Endothelial cell of umbilical vein (primary cell): ENCODE measurements around the gene STK24. TPM values are rescaled to one million over a fixed set of nuclear protein-coding genes. Genes with fewer than 3 reads are reported as not detected.

Experiments used
- BruUV-seq: library from RNA; stranded (reverse); fragments of 400-500 nt; replicated peaks from 2 replicates; lab custom pipeline; 2021; lab: Mats Ljungman, UMichigan
- CTCF ChIA-PET: fragments of 300-600, 350-600 bp; sonication (Branson Sonifier 250); formaldehyde crosslinking; loops from one replicate; lab custom pipeline; 2021; ENCODE audit warnings: antibody characterized with exemption, inconsistent platforms; lab: Charles Lee
- POLR2A ChIA-PET: fragments of 300-600, 350-600 bp; sonication (Branson Sonifier 250); formaldehyde crosslinking; loops from one replicate; lab custom pipeline; 2021; ENCODE audit warnings: antibody characterized with exemption, inconsistent platforms; lab: Charles Lee
- DNase-seq: peaks from one replicate; pipeline ENCODE4 v3.0.0-alpha.2; 2011; ENCODE audit warnings: low read depth, low spot score
- FAIRE-seq: peaks from 2 replicates; lab custom pipeline; 2011; peaks lifted over from hg19 to GRCh38; lab: Jason Lieb, UNC
- H2AFZ ChIP-seq: 2 replicates; pipeline ENCODE4 v1.6.0; 2012; ENCODE audit warnings: low read depth, low read length, control low read depth, inconsistent platforms
- H3K27ac ChIP-seq: 2 replicates; pipeline ENCODE4 v1.5.1; 2011; ENCODE audit warnings: low read depth, mild to moderate bottlenecking, control low read depth, low read length, moderate library complexity; ENCODE audit not compliant: insufficient read depth
- H3K27me3 ChIP-seq, 2 experiments: 2 replicates each; pipeline versions ENCODE4 v1.6.0 to v1.6.1; 2011; ENCODE audit warnings: low read length in 2 of 2, mixed read lengths in 1 of 2; ENCODE audit not compliant: control insufficient read depth in 2 of 2, insufficient read depth in 2 of 2
- H3K36me3 ChIP-seq, 2 experiments: 2 replicates in 1 of 2; 3 replicates in 1 of 2; pipeline ENCODE4 v1.5.1; 2011; ENCODE audit warnings: low read length in 2 of 2, mild to moderate bottlenecking in 1 of 2, moderate library complexity in 1 of 2; ENCODE audit not compliant: control insufficient read depth in 2 of 2, insufficient read depth in 2 of 2; ENCODE audit errors: extremely low read depth in 1 of 2
- H3K4me1 ChIP-seq: 3 replicates; pipeline ENCODE4 v1.5.1; 2011; ENCODE audit warnings: mild to moderate bottlenecking, low read length; ENCODE audit not compliant: control insufficient read depth, insufficient read depth; ENCODE audit errors: extremely low read depth
- H3K4me2 ChIP-seq: 2 replicates; pipeline ENCODE4 v1.6.1; 2011; ENCODE audit warnings: low read length, control low read depth, mixed read lengths; ENCODE audit not compliant: insufficient read depth
- H3K4me3 ChIP-seq, 3 experiments: fragments of 200-600 bp in 1 of 3; sonication (generic), shearing (Covaris generic) in 1 of 3; replicated peaks in 1 of 3; 2 replicates each; pipeline ENCODE4 v1.5.1; 2011 to 2016; ENCODE audit warnings: control low read depth in 3 of 3, low read length in 3 of 3, mild to moderate bottlenecking in 2 of 3, inconsistent platforms in 1 of 3, low read depth in 1 of 3, moderate library complexity in 1 of 3; ENCODE audit not compliant: insufficient read depth in 1 of 3
- H3K79me2 ChIP-seq: 2 replicates; pipeline ENCODE4 v1.6.0; 2012; ENCODE audit warnings: low read length, inconsistent platforms; ENCODE audit not compliant: control insufficient read depth, insufficient read depth
- H3K9ac ChIP-seq: replicated peaks from 2 replicates; pipeline ENCODE3; 2011; ENCODE audit warnings: low read length, control low read depth; ENCODE audit not compliant: insufficient read depth; ENCODE audit errors: extremely low read depth
- H3K9me1 ChIP-seq: replicated peaks from 3 replicates; pipeline ENCODE4 v1.6.0; 2011; ENCODE audit warnings: mild to moderate bottlenecking, low read length; ENCODE audit not compliant: control insufficient read depth, insufficient read depth; ENCODE audit errors: extremely low read depth
- H3K9me3 ChIP-seq: replicated peaks from 2 replicates; pipeline ENCODE4 v1.5.1; 2012; ENCODE audit warnings: low read length, inconsistent platforms; ENCODE audit not compliant: control insufficient read depth, insufficient read depth
- H4K20me1 ChIP-seq: replicated peaks from 2 replicates; pipeline ENCODE3; 2011; ENCODE audit warnings: mild to moderate bottlenecking, low read length; ENCODE audit not compliant: control insufficient read depth, insufficient read depth; ENCODE audit errors: extremely low read depth
- EZH2 ChIP-seq: IDR thresholded peaks from 2 replicates; pipeline ENCODE4 v1.6.1; 2012; ENCODE audit warnings: borderline replicate concordance, low read depth, mild to moderate bottlenecking, moderate library complexity, low read length, inconsistent platforms; ENCODE audit not compliant: severe bottlenecking
- FOS ChIP-seq: IDR thresholded peaks from 2 replicates; pipeline ENCODE4 v1.6.1; 2011; ENCODE audit warnings: mild to moderate bottlenecking, low read length, moderate library complexity, borderline replicate concordance; ENCODE audit not compliant: insufficient read depth
- GATA2 ChIP-seq: IDR thresholded peaks from 2 replicates; pipeline ENCODE4 v1.7.0; 2011; ENCODE audit warnings: low read depth, mild to moderate bottlenecking, moderate library complexity, mixed read lengths, low read length; ENCODE audit not compliant: insufficient read length, insufficient read depth
- JUN ChIP-seq: IDR thresholded peaks from 2 replicates; pipeline ENCODE4 v1.6.1; 2011; ENCODE audit warnings: borderline replicate concordance, low read depth; ENCODE audit not compliant: insufficient read length, insufficient read depth
- MYC ChIP-seq: IDR thresholded peaks from one replicate; pipeline ENCODE4 v1.6.1; 2011; ENCODE audit warnings: mild to moderate bottlenecking, low read depth, low read length
- POLR2A ChIP-seq: IDR thresholded peaks from 2 replicates; pipeline ENCODE4 v1.6.1; 2012; ENCODE audit warnings: low read depth, mild to moderate bottlenecking, control low read depth, low read length
- POLR2AphosphoS5 ChIP-seq: IDR thresholded peaks from 2 replicates; pipeline ENCODE4 v1.6.1; 2012; ENCODE audit warnings: low read depth, mild to moderate bottlenecking, control low read depth, low read length, moderate library complexity; ENCODE audit not compliant: insufficient read depth
- dilution Hi-C: fragments of 300-500 bp; cut with MboI; formaldehyde crosslinking; loops from one replicate; pipeline ENCODE4 v1.15.0; 2019; ENCODE audit warnings: low sequenced_read_pairs; ENCODE audit not compliant: extremely low pct_ligation_motif_present
- intact Hi-C: fragments of 100-400 bp; cut with micrococcal nuclease; formaldehyde crosslinking; loops from one replicate; pipeline ENCODE4 v1.10.0; 2022
- polyA plus RNA-seq, 4 experiments: library from polyadenylated mRNA; depleted of rRNA in 3 of 4; stranded (reverse) in 3 of 4; unstranded in 1 of 4; fragments of >200 nt; gene quantifications; 2 replicates each; pipeline versions ENCODE4 v1.2.1 to v1.2.3, GENCODE V29; 2011 to 2012; ENCODE audit warnings: missing spikeins in 1 of 4
- total RNA-seq: library from RNA; stranded (reverse); gene quantifications from 2 replicates; pipeline ENCODE4 v1.2.3, GENCODE V29; 2021
- TF ChIP-seq, protein P1 (sequence below), 2 donors: IDR thresholded peaks; 1 replicate in 1 of 2; 2 replicates in 1 of 2; pipeline ENCODE4 v1.5.1; 2011; ENCODE audit warnings: low read length in 2 of 2, mild to moderate bottlenecking in 2 of 2, moderate library complexity in 2 of 2, control low read depth in 1 of 2, inconsistent platforms in 1 of 2, low read depth in 1 of 2; ENCODE audit not compliant: insufficient read depth in 1 of 2; ENCODE audit errors: extremely low read depth in 1 of 2
- TF ChIP-seq, protein P2 (sequence below): IDR thresholded peaks from 2 replicates; pipeline ENCODE4 v1.6.1; 2011; ENCODE audit not compliant: insufficient read depth, insufficient read length

The STK24 gene
- total and polyA plus RNA-seq, 2 donors (not counting 3 experiments of a cell fraction or from before 2014, with no cell fraction given), result 43.3 to 100 TPM

GRCh38 chr13:98525456-98526181 lies 51.3 kb downstream of the STK24 start:
- no peaks in the 10 kb centered on the region for H4K20me1 ChIP-seq
- BruUV-seq, result no TSS peak

More at GRCh38 chr13:98525456-98526181, 51.3 kb downstream of the STK24 start:
- Histone ChIP-seq H3K27ac (no peak overlapping the region), H2AFZ (no peak overlapping the region), H3K9me3 (no peaks in the 10 kb centered on the region), H3K79me2 (peaks cover 100% of the 10 kb centered on the region), H3K4me3 (no peak overlapping the region), H3K27me3 (no peaks in the 10 kb centered on the region), H3K4me1 (no peaks in the 10 kb centered on the region), H3K4me2 (no peak overlapping the region), H3K9ac (no peak overlapping the region), H3K9me1 (no peaks in the 10 kb centered on the region), H3K36me3 (no peaks in the 10 kb centered on the region)
- FAIRE-seq (no peak), DNase-seq (no peak)
- intact Hi-C loops (no loop called here), dilution Hi-C loops (no loop called here)
- TF ChIP-seq, protein P1, sequence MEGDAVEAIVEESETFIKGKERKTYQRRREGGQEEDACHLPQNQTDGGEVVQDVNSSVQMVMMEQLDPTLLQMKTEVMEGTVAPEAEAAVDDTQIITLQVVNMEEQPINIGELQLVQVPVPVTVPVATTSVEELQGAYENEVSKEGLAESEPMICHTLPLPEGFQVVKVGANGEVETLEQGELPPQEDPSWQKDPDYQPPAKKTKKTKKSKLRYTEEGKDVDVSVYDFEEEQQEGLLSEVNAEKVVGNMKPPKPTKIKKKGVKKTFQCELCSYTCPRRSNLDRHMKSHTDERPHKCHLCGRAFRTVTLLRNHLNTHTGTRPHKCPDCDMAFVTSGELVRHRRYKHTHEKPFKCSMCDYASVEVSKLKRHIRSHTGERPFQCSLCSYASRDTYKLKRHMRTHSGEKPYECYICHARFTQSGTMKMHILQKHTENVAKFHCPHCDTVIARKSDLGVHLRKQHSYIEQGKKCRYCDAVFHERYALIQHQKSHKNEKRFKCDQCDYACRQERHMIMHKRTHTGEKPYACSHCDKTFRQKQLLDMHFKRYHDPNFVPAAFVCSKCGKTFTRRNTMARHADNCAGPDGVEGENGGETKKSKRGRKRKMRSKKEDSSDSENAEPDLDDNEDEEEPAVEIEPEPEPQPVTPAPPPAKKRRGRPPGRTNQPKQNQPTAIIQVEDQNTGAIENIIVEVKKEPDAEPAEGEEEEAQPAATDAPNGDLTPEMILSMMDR (IDR thresholded peaks at IDR 0.05; ENCODE audit: extremely low read depth in 1 of 2, insufficient read depth in 1 of 2, low read depth in 1 of 2, low read length in 2 of 2), result no peak
- TF ChIP-seq, protein P2, sequence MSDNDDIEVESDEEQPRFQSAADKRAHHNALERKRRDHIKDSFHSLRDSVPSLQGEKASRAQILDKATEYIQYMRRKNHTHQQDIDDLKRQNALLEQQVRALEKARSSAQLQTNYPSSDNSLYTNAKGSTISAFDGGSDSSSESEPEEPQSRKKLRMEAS, result no peak
- TF ChIP-seq GATA2 (no peak), JUN (no peak), MYC (no peak), POLR2A (no peak), FOS (no peak), POLR2AphosphoS5 (no peak), EZH2 (no peak)
- ChIA-PET CTCF (interaction anchor here (0.7 to 1.3 kb wide), 3 partner anchors 10 to 25 kb away, joined by 3 read pairs; no protein-coding TSS in a partner anchor), POLR2A (no interaction called here)
